Activated B cell treated with CpG ODN at 0.5 μM for 24 hours (primary cell): ENCODE measurements around the gene MRPS2. TPM values are rescaled to one million over a fixed set of nuclear protein-coding genes. Genes with fewer than 3 reads are reported as not detected.
A peak's percentile ranks its signal among the peaks of the same experiment; 100 is the strongest.

ENCODE experiments used
- ATAC-seq: fragments of 200-7000 bp; cut with Tn5 transposase; one replicate; pipeline ENCODE4 v1.10.0; 2021; ENCODE audit warnings: low read depth, mild to moderate bottlenecking, moderate library complexity
- CTCF ChIA-PET: fragments of 350-600 bp; sonication (Branson Sonifier 250); formaldehyde crosslinking; loops from one replicate; lab custom pipeline; 2021; ENCODE audit warnings: antibody characterized with exemption; lab: Charles Lee
- POLR2A ChIA-PET: fragments of 350-600 bp; sonication (Branson Sonifier 250); formaldehyde crosslinking; loops from one replicate; lab custom pipeline; 2021; ENCODE audit warnings: antibody characterized with exemption; lab: Charles Lee
- DNase-seq: peaks from one replicate; pipeline ENCODE4 v3.0.0; 2022
- H3K27ac Mint-ChIP-seq: one replicate; pipeline ENCODE4 v1.8.0; 2020; ENCODE audit warnings: mixed read lengths
- H3K27me3 Mint-ChIP-seq: one replicate; pipeline ENCODE4 v1.8.0; 2021; ENCODE audit warnings: mixed read lengths
- H3K36me3 Mint-ChIP-seq: one replicate; pipeline ENCODE4 v1.8.0; 2021; ENCODE audit warnings: low read depth, mixed read lengths
- H3K4me1 Mint-ChIP-seq: one replicate; pipeline ENCODE4 v1.8.0; 2021; ENCODE audit warnings: mixed read lengths
- H3K4me3 Mint-ChIP-seq: one replicate; pipeline ENCODE4 v1.8.0; 2020; ENCODE audit warnings: mild to moderate bottlenecking, mixed read lengths
- H3K9me3 Mint-ChIP-seq: one replicate; pipeline ENCODE4 v1.8.0; 2020; ENCODE audit warnings: mixed read lengths
- intact Hi-C: fragments of 100-400 bp; cut with micrococcal nuclease; formaldehyde crosslinking; loops from one replicate; pipeline ENCODE4 v1.15.1; 2024
- total RNA-seq: library from RNA; stranded (reverse); gene quantifications from 2 replicates; pipeline ENCODE4 v1.2.3, GENCODE V29; 2022
- TF ChIP-seq, protein P1 (sequence below): fragments of 200-600 bp; IDR thresholded peaks from one replicate; pipeline ENCODE4 v1.8.0; 2022; ENCODE audit warnings: antibody characterized with exemption, mild to moderate bottlenecking

MRPS2 gene
- total RNA-seq, 1 donor from 2014 or later, result 35.1 TPM

DNA sequence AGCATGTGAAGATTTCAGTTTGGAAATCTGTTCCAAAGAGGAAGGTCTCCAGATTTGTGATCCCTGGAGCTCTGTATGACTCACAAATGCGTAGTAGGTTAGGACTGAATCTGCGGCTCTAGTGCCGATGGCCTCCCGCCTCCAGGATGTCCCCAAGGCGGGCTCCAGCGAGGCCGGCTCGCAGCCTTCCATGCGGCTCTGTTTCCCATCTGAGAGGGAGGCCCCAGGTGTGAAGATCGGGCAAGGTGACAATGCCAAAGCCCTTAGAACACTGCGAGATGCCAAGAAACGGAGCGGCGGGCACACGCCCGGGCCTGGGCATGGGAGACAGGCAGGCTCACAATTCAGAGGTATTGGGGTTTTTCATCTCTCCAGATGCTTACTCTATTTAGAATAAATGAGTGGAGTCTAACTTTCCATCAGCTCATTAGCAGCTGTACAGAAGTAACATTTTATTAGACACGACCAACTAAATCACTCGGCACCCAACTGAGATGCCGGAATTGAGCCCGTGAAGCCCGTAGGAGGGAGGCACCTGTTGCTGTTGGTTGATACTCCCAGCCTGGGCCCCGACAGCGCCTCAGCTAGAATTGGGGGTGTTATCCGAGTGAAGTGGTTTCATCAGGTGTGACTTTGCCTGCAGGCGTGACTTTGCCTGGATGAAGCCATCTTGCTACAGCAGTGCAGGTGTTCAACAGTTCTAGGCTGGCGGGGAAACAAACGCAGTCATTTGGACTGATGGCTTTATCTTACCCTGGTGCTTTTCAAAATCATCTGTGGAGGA, 7.4 kb upstream of the MRPS2 start:
- H3K4me1 Mint-ChIP-seq, result no peaks in the 10 kb centered on the region
- ChIA-PET CTCF (no interaction called here), POLR2A (no interaction called here)
- TF ChIP-seq, protein P1, sequence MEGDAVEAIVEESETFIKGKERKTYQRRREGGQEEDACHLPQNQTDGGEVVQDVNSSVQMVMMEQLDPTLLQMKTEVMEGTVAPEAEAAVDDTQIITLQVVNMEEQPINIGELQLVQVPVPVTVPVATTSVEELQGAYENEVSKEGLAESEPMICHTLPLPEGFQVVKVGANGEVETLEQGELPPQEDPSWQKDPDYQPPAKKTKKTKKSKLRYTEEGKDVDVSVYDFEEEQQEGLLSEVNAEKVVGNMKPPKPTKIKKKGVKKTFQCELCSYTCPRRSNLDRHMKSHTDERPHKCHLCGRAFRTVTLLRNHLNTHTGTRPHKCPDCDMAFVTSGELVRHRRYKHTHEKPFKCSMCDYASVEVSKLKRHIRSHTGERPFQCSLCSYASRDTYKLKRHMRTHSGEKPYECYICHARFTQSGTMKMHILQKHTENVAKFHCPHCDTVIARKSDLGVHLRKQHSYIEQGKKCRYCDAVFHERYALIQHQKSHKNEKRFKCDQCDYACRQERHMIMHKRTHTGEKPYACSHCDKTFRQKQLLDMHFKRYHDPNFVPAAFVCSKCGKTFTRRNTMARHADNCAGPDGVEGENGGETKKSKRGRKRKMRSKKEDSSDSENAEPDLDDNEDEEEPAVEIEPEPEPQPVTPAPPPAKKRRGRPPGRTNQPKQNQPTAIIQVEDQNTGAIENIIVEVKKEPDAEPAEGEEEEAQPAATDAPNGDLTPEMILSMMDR, result no peak
- no peaks in the 10 kb centered on the region for H3K27me3 Mint-ChIP-seq
- no peaks in the 10 kb centered on the region for H3K36me3 Mint-ChIP-seq
- H3K27ac Mint-ChIP-seq, result no peak overlapping the region
- no peak overlapping the region for H3K4me3 Mint-ChIP-seq
- intact Hi-C loops, result no loop called here
- ATAC-seq, result no peak
- DNase-seq, result no peak
- no peaks in the 10 kb centered on the region for H3K9me3 Mint-ChIP-seq

DNA sequence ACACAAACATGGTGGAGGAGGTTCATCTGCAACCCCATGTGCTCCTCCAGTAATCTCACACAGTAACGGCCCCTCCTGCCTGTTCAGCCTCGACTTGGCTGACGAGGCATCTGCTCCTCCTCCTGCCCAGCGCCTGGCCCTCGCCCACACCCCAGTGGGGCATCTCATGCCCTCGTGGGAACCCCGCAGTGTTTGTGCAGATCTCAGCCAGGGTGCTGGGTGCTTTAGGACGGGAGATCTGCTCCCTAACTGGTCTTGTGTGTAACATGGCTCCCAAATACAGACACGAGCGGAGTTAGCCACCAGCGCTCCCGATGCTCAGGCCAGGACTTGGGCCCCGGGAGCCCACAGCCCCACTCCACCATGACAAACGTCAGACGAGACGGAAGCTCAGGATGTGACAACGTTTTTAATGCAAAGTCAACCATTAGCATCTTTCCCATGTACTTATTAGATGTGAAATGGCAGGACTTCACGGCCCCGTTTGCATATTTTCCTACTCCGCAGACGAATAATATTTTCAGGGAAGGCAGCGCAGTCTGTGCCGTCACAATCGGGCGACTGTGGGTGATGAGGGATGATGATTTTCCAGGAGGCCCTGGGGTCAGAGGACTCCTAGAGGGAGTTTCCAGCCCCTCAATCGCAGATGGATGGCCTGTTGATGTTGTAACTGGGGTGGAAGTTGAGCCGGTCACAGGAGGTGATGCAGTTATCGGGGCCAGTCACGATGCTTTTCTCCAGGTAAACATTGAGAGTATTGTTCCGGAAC, 5.5 kb upstream of the MRPS2 start:
- H3K27ac Mint-ChIP-seq, result no peak overlapping the region
- no peaks in the 10 kb centered on the region for H3K36me3 Mint-ChIP-seq

DNA sequence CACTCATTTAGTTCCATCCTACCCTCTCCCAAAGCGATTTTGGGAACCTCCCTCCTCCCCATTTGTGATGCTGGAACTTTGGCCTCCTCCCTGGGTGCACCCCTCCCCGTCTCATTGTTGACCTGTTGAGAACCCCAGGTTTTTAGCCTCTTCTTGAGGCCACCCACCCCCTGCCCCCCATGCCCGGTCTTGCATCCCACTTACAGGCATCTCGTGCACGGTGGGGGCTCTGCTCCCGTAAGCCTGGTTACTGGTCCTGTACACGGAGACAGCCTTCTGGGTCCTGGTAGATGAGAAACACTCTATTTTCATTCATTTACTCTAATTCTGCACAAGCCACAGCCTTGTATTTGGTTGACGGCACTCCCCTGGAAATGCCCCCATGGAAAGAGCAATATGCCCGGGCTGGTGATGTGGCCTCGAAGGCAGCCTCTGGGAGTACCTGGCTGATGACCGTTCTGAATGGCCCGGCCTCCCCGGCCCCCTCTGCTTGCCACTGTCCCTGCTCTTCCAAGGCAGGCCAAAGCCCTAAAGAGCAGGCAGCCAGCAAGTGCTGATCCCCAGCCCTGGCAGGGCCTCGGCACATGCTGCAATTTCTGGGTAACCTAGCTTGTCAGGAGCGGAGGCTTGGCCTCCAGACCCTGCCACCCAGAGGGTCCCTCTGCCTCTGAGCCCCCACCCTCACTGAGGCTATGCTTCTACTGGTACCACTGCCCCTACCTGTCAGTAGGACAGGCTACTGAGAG, 1.9 kb upstream of the MRPS2 start:
- H3K4me3 Mint-ChIP-seq, result peak overlapping the region; percentile 79
- no peaks in the 10 kb centered on the region for H3K27me3 Mint-ChIP-seq
- TF ChIP-seq, protein P1, result no peak
- peaks cover 26% of the 10 kb centered on the region for H3K4me1 Mint-ChIP-seq
- H3K36me3 Mint-ChIP-seq, result peaks cover 20% of the 10 kb centered on the region
- ATAC-seq (no peak), DNase-seq (no peak)
- intact Hi-C loops, result no loop called here
- H3K27ac Mint-ChIP-seq, result no peak overlapping the region
- ChIA-PET CTCF (interaction anchor here (1.8 kb wide), 1 partner anchor 18 kb away, joined by 7 read pairs; no protein-coding TSS in a partner anchor), POLR2A (no interaction called here)
- H3K9me3 Mint-ChIP-seq, result no peaks in the 10 kb centered on the region

More for the DNA sequence above, 5.5 kb upstream of the MRPS2 start:
- CTCF ChIA-PET, result no interaction called here
- POLR2A ChIA-PET, result no interaction called here
- ATAC-seq (no peak), DNase-seq (no peak)
- Mint-ChIP-seq H3K4me3 (no peak overlapping the region), H3K27me3 (no peaks in the 10 kb centered on the region), H3K4me1 (peaks cover 8% of the 10 kb centered on the region), H3K9me3 (no peaks in the 10 kb centered on the region)
- intact Hi-C loops, result no loop called here
- TF ChIP-seq, protein P1, result no peak

DNA sequence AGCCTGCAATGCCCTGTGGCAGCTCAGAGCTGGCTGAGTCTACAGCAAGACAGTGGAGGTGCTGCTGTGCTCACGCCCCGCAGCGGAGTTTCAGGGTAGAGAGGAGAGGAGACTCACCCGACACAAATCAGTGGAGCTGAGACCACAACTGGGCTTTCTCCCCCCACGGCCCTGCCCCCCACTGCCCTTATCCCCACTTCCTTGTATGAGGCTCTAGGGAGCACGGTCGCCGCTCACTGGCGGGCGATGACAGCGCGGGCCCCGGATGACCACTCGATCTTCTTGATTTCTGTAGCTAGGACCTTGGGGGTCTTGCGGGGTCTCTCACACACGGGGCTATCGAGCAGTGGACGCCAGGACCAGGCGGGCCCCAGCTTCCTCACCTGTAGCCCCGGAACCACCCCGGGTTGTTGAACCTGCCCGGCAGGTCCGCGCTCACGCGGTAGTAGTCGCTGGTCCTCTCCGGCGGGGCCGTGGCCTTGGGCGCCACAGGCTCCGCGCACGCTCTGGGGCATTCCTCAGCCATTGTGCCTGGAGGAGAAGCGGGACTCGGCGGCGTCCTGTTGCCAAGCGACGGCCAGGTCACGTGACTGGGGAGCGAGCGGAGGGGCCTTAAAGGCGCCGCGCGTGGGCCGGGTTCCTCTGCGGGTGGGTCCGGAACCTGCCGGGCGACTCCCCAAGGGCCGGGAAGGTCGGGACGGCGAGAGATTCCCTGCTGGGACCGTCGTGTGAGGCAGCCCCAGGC, 984 bp upstream of the MRPS2 start:
- Mint-ChIP-seq H3K4me3 (peak overlapping the region; percentile 79), H3K27ac (peak overlapping the region; percentile 41), H3K4me1 (peaks cover 27% of the 10 kb centered on the region), H3K9me3 (no peaks in the 10 kb centered on the region), H3K36me3 (peaks cover 29% of the 10 kb centered on the region), H3K27me3 (no peaks in the 10 kb centered on the region)
- CTCF ChIA-PET, result interaction anchor here (1.8 kb wide), 1 partner anchor 19 kb away, joined by 7 read pairs; no protein-coding TSS in a partner anchor
- DNase-seq, result peak; percentile 88
- peak; percentile 47 for ATAC-seq
- intact Hi-C loops, result loop anchor here (1.0 to 5.0 kb wide), 2 partner anchors 19 to 1432 kb away; partner anchors contain the start of gene BRD3
- TF ChIP-seq, protein P1, result no peak
- POLR2A ChIA-PET, result no interaction called here
